HG02588 (cell line): ENCODE results near the gene RHOBTB1.
"Not testable (repeated sequence)": the region's sequence is repeated elsewhere in the genome, so short reads cannot be mapped to it uniquely, and the experiment has no call there.

Source experiments
- ATAC-seq: cut with Tn5 transposase; IDR thresholded peaks from one replicate; pipeline ENCODE4 v1.9.1; 2021; ENCODE audit warnings: mild to moderate bottlenecking, moderate library complexity; ENCODE audit not compliant: unreplicated experiment

Gene RHOBTB1

GRCh38 chr10:60907236-60907635 lies 36.7 kb downstream of the RHOBTB1 start:
- no peak for ATAC-seq

- ATAC-seq = not testable (repeated sequence)
Measured at GRCh38 chr10:60906825-60907224, 37.2 kb downstream of the RHOBTB1 start.

DNA sequence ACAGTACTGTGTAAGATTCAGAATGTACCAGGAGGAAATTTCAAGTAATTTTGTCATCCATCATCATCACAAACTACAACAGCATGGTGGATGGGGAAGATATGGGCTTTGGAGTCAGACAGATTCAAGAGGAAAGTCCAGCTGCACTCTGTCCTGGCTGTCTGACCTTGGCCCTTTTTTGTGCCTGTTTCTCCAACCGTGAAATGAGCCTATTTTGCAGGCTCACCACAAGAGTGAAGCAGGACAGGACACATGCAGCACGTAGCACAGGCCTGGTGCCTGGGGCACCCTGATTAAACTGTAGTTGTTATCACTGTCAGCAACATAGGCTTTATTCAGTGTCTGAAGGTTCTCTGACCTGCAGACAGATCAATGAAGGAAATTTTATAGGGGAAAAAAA lies 37.6 kb downstream of the RHOBTB1 start:
- ATAC-seq = no peak

GRCh38 chr10:60905580-60905979 lies 38.4 kb downstream of the RHOBTB1 start:
- ATAC-seq = no peak

- ATAC-seq = no peak
Measured at GRCh38 chr10:60903096-60903495, 40.9 kb downstream of the RHOBTB1 start.

GRCh38 chr10:60901561-60902235 lies 42.3 kb downstream of the RHOBTB1 start:
- ATAC-seq = no peak

- ATAC-seq = no peak
Measured at GRCh38 chr10:60899266-60899665, 44.7 kb downstream of the RHOBTB1 start.

DNA sequence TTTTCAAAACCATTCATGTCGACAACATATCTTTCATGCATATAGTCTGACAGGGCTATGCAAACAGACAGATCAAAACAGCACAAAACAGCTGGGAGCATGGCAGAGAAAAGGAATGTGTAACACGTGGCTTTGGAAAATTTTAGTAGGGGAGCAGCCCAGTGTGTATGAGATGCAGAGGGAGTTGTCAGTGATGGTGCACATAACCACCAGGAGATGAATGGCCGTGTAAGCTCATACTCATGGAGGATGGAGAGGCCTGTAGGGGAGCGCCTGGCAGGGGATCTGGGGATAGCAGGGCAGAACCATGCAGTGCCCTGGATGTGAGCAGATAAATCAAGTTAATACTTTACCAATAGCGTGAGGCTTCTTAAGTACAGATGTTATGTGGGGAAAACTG lies 45.7 kb downstream of the RHOBTB1 start:
- ATAC-seq = no peak

GRCh38 chr10:60896810-60897209 lies 47.2 kb downstream of the RHOBTB1 start:
- ATAC-seq = no peak

GRCh38 chr10:60896033-60896432 lies 48.0 kb downstream of the RHOBTB1 start:
- ATAC-seq = no peak

GRCh38 chr10:60894786-60895185 lies 49.2 kb downstream of the RHOBTB1 start:
- ATAC-seq = no peak

- no peak for ATAC-seq
Measured at GRCh38 chr10:60893231-60893630, 50.8 kb downstream of the RHOBTB1 start.

GRCh38 chr10:60892571-60892970 lies 51.4 kb downstream of the RHOBTB1 start:
- ATAC-seq = no peak

- ATAC-seq = no peak
Measured at GRCh38 chr10:60890811-60891210, 53.2 kb downstream of the RHOBTB1 start.

GRCh38 chr10:60883187-60883586 lies 60.8 kb downstream of the RHOBTB1 start:
- ATAC-seq = peak; percentile 63

GRCh38 chr10:60878224-60878623 lies 65.8 kb downstream of the RHOBTB1 start:
- no peak for ATAC-seq

GRCh38 chr10:60877777-60878120 lies 66.2 kb downstream of the RHOBTB1 start:
- ATAC-seq = no peak

GRCh38 chr10:60877061-60877776 lies 66.8 kb downstream of the RHOBTB1 start:
- ATAC-seq = no peak

DNA sequence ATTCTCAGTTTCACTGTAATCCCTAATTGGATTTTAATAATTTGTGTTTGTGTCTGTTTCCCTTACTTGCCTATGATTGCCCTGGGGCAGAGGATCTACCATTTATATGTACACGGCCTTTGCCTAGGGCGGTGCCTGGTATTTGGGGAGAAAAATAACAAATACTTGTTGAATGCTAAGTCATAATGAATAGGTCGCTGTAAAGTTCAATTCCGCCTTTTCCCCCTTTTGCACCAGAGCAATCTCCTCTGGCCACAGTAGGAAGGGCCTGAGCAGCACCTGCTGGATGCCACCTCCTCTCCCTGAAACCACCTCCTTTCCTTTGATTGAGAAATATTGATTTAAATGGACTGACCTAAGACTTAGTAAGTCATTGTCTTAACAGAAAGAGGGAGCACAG lies 70.2 kb downstream of the RHOBTB1 start:
- ATAC-seq = no peak

DNA sequence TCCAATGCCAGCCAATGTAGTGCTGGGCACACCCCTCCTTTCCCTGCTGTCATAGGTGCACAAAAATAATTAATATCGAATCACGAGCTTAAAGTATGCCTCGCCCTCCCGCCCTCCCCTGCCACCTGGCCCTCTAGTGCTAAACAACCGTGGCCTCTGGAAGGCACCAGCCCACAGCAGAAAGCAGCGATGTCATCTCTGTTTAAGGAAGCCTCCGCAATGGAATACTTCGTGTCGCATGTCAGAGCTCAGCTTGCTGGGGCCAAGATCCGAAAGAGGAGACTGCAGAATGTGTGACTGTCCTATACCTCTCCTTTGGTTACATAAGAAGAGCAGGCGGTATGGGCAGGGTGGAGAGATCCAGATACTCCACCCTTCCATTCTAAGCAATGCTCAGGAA lies 71.5 kb downstream of the RHOBTB1 start:
- no peak for ATAC-seq

GRCh38 chr10:60871215-60871614 lies 72.8 kb downstream of the RHOBTB1 start:
- no peak for ATAC-seq

- ATAC-seq = no peak
Measured at GRCh38 chr10:60870803-60871202, 73.2 kb downstream of the RHOBTB1 start.

DNA sequence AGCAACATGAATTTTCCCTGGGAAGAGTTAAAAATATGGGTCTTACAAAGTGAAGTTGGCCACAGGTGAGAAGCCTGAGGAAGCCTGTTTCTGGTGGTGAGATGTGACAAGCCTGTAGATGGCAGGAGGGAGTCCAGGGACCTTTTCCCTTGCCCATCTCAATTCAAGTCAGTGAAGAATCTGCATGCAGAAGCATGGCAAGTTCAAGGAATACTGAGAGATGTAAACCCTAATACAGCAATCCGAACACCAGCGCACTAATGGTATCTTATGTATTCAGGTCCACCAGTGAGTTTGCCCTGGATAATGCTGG lies 73.6 kb downstream of the RHOBTB1 start:
- ATAC-seq = no peak
